Measurements from ENCODE around the gene XRCC4.

- TF ChIP-seq CTCF (IDR thresholded peaks at IDR 0.05) (no peak), EP300 (IDR thresholded peaks at IDR 0.05) (no peak), POLR2A (IDR thresholded peaks at IDR 0.05) (no peak), POLR2AphosphoS5 (IDR thresholded peaks at IDR 0.05) (no peak)
Measured at GRCh38 chr5:83219495-83219894, 142.1 kb downstream of the XRCC4 start.

Data from sigmoid colon (tissue), 4 donors.